GM19351 (cell line): ENCODE results near the gene BOLA3.
"Not testable (repeated sequence)": the region's sequence is repeated elsewhere in the genome, so short reads cannot be mapped to it uniquely, and the experiment has no call there.

Source experiments
- ATAC-seq: cut with Tn5 transposase; IDR thresholded peaks from one replicate; pipeline ENCODE4 v1.9.1; 2021; ENCODE audit warnings: mild to moderate bottlenecking, moderate library complexity; ENCODE audit not compliant: unreplicated experiment

Gene BOLA3

DNA sequence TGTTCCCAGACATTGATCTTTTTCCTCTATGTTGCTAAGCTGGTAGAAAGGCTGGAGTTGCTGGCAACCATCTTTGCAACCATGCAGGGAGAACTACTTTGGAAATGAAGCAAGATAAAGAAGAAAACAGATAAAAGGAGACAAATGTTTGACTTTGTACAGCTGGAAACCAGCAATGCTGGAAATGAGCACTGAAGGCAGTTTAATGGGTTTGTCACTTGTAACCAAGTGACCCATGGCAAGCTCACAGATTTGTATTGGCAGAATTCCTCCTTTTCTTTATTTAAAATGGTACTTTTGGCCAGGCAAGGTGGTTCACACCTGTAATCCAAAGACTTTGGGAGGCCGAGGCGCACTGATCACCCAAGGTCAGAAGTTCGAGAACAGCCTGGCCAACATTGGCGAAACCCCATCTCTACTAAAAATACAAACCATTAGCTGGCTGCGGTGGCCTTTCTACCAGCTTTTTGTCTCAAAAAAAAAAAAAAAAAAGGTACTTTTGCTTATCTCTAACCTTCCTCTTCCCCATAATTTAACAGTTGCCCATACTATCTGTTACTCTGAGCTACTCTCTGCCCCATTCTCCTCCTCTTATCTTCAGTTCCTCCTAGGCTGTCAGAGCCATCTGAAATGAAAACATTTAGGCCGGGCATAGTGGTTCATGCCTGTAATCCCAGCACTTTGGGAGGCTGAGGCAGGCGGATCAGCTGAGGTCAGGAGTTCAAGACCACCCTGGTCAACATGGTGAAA, 2.0 kb upstream of the BOLA3 start:
- ATAC-seq: no peak

DNA sequence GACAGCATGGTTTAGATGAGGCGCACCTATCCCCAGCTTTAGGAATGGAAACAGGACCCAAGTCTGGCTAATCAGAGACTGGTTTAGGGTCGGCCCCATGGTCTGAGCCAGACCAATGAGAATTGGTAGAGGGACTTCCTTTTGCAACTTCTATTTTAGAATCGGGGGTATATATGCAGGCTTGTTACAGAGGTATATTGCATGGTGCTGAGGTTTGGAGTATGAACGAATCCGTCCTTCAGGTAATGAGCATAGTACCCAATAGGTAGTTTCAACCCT, 1.5 kb upstream of the BOLA3 start:
- no peak for ATAC-seq

- no peak for ATAC-seq
These were observed 940 bp upstream of the BOLA3 start for GRCh38 chr2:74148457-74149246.

DNA sequence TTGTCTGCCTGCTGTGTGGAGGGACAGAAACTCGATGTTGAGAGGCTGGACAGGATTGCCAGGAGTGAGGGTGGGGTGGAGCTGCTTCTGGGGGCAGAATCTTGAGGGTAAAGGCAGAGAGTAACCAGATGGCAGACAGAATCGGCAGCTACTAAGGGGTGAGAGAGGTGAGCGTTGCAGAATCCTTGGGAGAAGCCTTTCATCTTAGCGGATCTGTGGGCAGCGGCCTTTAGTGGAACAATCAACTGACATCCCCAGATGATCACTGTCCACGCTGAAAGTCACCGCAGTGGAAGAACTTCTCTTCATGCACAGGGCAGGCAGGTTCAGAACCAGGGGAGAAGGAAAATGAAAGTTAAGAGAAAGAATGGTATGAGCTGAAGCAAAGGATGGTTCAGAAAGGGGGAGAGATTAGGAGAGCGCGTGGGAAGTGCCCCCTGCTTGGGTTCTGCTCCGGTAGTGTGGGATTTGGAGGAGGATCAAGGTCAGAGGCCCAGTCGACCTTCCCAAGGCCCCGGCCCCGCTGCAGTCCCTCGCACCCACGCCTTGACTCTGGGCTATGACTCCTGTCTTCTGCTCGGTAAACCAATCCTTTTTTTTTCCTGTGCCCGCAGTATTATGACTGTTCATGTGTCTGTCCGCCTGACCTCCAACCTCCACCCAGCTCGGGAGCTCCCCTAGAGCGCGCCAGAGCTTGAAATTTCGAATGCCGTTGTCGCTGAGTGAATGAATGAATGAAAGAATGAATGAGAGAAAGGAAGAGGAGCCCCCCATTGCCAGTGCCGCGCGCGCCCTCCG, 584 bp downstream of the BOLA3 start:
- peak; percentile 32 for ATAC-seq

- ATAC-seq: no peak
These were observed 5.4 kb downstream of the BOLA3 start for GRCh38 chr2:74142340-74142739.

DNA sequence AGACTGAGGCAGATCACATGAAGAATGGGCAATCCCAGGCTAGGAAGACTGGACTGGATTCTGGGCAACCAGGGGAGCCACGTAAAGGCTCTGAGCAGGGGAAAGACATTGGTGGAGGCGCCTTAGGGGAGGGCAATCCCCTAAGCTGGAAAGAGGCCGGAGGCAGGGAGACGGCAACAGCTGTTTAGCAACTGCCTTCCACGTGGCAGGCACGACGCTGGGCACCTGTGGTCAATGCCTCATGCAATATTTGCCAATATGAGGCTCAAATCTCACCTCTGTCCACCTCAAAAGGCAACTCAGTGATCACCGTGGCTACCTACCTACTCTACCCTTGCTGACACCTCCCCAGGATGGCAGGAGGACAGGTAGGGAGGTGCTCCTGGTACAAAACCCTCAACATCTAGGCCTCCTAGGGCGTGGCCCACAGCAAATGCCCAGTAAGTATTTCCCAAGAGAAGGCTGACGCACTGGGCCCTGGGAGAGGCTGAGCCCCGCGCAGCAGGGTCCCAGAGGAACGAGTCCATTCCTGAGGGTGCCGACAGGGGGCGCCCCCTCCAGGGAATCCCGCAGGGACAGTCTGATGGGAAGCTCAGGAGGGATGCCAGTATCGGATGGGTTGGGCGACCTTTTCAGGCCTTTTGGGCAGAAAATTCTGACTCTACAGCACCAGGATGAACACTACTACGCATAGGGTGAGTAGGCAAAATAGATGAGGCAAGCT, 8.9 kb downstream of the BOLA3 start:
- ATAC-seq: no peak

DNA sequence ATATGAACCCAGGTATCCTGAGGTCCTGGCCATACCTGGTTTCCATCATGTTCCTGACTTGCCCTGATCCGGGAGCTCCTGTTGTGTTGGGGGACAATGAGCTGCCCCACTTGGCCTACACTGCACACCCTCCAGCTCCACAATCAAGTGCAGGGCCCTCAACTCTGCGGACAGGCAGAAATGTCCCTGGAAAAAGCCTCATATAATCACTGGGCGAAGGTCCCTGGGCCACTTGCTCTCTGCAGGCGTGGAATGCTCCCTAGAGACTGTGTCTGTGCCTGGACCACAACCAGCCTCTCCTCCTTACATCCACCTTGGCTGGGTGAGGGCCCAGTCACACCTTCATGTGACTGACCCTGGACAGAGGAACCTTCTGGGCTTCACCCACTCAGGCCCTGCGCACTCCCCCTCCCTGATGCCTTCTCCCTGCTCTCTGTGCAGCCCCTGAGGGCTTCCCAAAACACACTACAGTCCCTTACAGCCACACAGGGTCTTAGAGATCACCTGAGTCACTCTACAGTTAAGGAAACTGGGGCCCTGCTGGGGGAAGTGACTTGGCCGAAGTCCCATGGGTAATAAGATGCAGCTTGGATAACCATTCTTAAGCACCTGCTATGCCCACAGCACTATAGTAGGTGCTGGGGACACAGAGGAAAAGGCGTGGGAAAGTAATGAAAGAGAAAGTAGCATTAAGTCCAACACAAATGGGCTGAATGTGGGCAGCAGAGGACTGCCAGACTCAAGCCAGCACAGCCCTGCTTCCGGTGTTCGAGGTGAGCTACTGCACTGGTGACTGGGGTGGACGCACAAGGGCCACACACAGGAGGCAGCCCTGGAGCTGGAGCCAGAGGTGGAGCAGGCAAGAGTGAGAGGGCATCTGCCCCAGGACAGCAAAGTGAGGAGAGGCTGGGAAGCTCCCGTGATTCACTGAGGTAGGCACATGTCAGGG, 9.8 kb downstream of the BOLA3 start:
- ATAC-seq: no peak

- no peak for ATAC-seq
These were observed 15.8 kb downstream of the BOLA3 start for GRCh38 chr2:74131901-74132300.

- no peak for ATAC-seq
These were observed 17.3 kb downstream of the BOLA3 start for GRCh38 chr2:74130211-74130995.

- no peak for ATAC-seq
These were observed 19.5 kb downstream of the BOLA3 start for GRCh38 chr2:74128206-74128605.

GRCh38 chr2:74123955-74124354, 23.8 kb downstream of the BOLA3 start:
- ATAC-seq: not testable (repeated sequence)

- ATAC-seq: not testable (repeated sequence)
These were observed 25.9 kb downstream of the BOLA3 start for GRCh38 chr2:74121846-74122245.

GRCh38 chr2:74119912-74120825, 27.5 kb downstream of the BOLA3 start:
- peak; percentile 92 for ATAC-seq

GRCh38 chr2:74119339-74119738, 28.4 kb downstream of the BOLA3 start:
- no peak for ATAC-seq

- ATAC-seq: no peak
These were observed 36.3 kb downstream of the BOLA3 start for GRCh38 chr2:74111380-74111779.

DNA sequence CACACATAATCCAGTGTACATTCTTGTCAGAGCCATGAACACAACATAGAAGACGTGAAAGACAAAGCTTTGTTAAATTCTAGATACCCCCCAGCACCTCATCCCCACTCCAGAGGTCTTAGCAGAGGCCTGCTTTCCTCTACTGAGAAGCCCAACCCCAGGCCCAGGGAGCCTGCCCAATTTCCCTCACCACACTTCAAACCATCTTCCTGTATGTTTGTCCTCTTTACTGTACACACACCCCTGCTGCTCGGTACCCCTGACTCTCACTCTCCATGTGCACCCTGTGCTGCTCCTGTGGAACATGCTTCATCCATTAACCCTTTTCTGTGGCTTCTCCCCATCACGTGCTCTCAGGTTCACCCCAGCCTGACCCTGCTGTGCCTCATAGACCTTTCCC, 37.2 kb downstream of the BOLA3 start:
- no peak for ATAC-seq

- ATAC-seq: no peak
These were observed 38.2 kb downstream of the BOLA3 start for GRCh38 chr2:74109551-74109950.

GRCh38 chr2:74107071-74107470, 40.6 kb downstream of the BOLA3 start:
- no peak for ATAC-seq
